NCI-H1105 treated with DMSO at 0.1 percent for 48 hours (cell line): ENCODE results near the gene UQCR11.

Experiments
- DNase-seq: peaks from one replicate; lab custom pipeline; 2025; lab: John Stamatoyannopoulos, UW

The UQCR11 gene

DNA sequence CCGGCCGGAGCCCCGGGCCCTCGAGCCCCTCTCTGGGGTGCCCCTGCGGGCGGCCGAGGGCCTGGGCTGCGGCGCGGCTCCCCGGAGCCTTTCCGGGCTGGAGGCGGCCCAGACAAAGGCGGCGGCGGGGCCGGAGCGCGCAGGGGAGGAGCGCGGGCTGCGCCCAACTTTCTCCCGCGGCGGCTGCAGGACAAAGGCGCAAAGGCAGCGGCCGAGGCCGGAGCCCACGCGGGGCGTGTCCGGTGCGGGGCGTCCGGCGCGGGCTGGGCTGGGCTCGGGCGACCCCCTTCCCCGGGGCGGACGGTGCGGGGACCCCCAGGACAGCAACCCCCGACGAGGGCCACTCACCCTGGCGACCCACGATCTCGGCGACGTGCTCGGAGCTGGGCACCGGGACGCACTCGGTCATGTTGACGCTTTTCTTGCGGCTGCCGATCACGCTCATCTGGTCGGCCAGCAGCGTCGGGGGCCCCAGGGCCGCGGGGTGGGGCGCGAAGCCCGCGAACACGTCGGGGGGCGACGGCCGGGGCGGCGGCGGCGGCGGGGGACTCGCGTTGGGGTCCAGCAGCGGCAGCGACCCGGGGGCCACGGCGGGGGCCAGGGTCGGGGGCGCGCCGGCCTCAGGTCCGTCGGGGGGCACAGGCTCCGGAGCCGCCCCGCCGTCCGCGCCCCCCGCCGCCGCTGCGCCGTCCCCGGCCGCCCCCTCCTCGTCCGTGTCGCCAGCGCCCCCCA, 38.0 kb downstream of the UQCR11 start:
- peak; percentile 13 for DNase-seq

DNA sequence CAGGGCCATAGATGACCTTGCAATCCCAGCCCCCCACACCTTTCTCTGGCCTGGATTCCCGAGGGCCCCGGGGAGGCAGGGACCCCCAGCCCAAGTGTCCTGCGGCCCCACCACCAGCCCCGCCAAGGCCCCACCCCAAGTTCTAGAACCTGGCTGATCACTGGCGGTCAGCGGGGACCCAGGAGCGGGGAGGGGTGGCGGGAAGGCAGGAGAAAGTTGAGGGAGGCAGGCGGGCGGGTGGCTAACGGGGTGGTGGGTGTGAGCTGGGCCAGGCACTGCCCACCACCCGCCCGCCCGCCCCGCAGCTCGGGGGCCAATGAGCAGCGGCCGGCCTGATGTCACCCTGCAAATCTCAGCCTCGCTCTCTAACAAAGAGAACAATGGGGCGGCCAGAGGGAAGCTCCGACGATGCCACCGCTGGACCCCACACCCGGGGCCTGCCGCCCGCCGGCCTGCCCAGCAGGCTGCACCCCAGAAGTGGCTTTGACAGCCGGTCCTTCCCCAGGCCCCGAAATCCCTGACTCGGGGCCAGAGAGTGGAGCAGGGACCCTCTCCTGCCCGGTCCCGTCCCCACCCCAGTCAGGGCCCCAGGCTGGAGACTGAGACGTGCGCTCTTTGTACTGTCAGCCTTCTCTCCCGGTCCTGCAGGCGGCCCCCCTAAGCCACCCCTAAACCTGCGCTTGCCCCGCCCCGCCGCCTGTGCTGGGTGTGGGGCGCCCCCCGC, 38.7 kb downstream of the UQCR11 start:
- DNase-seq, result peak; percentile 61

DNA sequence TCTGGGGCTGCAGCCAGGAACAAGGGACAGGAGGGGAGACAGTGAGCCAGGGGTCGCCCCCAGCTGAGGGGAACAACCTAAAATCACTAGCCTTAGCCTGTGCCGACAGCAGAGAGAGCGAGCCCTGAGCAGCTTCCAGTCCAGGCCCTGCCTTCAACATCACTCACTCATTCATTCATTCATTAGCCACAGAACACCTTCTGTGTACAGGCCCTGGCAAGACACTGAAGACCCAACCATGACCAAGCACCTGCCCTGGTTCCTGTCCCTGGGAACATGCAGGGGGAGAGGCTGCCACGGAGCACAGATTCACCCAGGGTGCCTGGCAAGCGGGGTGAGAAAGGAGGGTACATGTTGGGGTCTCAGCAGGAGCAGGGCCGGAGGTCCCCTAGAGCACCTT, 42.0 kb downstream of the UQCR11 start:
- no peak for DNase-seq

DNA sequence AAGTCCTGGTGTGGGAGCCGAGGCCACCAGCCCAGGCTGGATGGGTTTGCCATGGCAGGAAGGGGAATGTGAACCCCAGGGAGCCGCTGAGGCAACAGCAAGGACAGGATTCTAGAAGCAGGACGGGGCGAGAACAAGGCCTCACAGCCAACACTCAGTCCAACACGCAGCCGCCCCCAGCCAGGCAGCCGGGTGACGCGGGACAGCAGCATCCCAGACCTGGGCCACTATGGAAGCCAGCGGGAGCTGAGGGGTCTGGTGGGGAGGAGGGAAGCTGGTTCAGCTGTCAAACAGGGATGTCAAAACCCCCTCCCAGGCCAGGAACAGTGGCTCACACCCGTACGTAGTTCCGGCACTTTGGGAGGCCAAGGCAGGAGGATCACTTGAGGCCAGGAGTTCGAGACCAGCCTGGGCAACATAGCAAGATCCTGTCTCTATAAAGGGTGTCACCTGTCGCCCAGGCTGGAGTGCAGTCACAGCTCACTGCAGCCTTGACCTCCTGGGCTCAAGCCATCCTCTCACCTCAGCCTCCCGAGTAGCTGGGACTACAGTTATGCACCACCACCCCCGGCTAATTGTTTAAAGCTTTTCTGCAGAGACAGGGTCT, 43.9 kb downstream of the UQCR11 start:
- no peak for DNase-seq

DNA sequence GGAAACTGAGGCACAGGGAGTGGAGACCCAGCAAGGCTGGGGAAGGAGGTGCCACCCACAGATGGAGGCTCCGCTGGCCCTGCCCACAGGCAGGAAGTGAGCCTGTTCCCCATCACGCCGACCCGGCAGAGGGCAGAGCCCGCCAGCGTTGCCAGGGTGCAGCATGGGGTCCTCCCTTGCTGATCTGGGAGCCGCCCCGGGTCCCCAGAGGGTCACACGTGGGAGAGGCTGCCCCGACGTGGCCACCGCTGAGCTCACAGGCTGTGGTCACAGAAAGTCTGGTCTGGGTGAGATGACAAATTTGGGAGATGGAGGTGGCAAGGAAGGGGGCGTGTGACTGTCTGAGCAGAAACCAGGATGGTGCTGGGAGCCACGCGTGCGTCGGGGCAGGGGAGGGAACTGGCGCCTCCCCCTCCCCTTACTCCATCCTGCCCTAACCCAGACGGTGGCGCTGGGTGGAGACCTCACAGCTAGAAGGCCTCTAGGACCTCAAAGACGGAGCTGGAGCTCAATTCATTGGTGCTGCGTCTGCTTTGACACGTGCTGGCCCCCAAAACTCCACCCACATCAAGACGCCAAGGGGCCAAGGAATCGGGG, 44.9 kb downstream of the UQCR11 start:
- DNase-seq, result no peak

DNA sequence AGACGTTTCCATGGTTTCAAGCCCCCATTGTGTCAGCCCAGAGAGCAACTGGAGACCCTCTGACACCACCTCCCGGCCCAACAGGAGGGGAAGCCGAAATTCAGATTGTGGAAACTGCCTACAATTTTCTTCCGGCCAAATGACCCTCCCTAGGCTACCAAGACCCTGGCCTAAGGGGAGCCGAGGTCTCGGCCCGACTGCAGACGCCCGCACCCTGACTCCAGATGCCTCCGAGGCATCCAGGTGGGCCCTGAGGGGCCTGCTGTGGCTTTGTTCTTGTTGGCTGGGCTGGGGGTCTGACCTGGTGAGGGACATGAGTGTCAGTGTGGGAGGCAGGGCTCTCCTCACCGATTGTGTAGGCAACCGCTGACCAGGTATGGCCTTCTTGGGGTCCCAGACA, 46.7 kb downstream of the UQCR11 start:
- DNase-seq, result no peak

DNA sequence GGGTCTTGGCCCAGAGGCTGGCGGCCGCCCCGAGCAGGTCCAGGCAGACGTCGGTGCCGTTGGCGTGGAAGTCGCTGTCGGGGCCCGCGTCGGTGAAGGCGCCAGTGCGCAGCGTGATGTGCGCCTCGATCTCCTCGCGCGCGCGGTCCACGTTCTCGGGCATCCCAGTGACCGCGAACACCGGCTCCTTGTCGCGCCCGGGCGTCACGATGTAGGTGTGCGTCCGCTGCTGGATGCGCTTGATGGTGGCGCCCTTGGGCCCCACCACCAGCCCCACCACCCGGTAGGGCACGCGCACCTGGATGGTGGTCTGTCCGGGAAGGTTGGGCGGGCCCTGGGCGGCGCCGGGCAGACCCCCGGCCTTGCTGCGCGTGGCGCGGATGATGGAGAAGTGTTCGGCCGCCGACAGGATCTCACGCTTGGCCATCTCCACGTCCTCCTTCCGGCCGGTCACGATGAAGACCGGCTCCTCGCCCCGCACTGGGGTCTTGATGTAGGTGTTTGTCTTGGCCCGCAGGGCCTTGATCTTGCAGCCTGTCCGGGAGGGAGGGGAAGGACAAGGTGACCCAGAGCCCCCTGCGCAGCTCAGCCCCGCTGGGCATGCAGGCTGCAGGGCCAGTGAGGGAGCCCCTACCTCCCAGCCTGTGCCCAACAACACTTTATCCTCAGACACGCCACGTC, 48.7 kb downstream of the UQCR11 start:
- no peak for DNase-seq

DNA sequence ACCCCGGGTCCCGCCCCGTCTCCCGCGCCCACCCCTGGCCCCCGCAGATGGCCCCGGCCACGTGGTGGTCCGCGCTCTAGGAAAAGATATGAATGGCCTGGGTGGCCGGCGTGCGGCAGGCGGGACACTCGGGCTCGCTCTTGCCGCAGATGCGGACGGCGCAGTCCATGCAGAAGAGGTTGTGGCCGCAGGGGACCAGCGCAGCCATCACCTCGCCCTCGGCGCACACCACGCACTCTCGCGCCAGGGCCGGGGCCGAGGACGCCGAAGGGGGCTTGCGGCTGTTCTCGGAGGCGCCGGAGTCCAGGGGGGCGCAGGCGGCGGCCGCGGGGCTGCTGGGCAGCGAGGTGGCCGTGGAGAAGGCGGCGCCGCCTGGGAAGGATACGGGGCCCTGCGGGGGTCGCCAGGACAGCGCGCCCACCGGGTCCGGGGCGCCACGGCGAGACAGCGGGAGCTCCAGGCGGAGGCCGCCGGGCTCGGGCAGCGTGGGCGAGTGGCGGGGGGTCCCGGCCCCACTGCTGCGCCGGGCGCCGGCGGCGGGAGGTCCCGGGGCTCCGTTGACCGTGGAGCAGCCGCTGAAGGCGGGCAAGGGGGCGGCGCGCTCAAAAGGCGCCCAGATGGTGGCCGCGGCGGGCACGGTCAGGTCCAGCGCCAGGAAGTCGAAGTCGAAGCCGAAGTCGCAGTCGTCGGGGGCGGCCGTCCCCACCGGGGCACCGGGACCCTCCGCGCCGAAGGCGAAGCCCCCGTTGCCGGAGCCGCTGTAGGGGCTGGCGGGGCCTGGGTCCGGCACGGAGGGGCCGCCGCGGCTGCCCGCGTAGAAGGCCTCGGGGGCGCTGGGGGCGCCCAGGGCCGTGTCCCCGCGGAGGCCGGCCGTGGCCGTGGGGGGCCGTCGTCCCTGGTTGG, 49.5 kb downstream of the UQCR11 start:
- DNase-seq, result no peak

DNA sequence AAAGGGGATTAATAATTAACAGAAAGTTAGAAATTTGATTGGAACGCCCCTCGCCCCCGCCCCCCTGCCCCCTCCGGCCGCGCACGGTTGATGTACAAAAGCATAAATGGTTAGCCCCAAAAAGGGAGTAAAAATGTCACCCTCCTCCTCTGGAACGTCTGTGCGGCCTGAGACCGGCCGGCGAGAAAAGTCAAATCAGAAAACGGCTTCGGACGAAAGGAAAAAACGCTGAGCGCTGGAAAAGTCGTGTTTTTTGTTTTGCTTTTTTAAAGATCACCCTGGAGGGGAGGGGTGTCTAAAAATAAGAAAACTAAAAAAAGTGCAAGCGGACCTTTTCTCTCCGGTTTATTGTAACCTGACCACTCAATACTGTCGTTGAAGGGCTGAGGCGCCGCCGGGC, 50.3 kb downstream of the UQCR11 start:
- DNase-seq, result no peak

DNA sequence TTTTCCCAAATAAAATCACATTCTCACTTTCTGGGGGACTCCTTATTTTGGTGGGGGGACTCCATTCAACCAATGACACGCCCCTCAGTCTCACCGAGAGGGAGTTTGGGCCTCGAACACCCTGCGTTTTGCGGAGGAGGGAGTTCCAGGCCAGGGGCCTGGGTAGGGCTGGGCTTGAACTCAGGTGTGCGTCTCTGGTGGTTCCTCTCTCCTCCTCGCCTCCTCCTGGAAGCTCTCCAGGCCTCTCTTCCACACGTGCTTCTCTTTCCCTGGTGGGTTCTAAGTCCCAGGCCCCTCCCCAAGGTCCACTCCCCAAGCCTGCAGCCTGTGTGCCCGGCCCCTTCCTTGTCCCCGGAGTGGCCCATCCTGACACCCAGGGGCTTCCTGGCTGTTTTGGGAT, 51.8 kb downstream of the UQCR11 start:
- DNase-seq, result no peak

DNA sequence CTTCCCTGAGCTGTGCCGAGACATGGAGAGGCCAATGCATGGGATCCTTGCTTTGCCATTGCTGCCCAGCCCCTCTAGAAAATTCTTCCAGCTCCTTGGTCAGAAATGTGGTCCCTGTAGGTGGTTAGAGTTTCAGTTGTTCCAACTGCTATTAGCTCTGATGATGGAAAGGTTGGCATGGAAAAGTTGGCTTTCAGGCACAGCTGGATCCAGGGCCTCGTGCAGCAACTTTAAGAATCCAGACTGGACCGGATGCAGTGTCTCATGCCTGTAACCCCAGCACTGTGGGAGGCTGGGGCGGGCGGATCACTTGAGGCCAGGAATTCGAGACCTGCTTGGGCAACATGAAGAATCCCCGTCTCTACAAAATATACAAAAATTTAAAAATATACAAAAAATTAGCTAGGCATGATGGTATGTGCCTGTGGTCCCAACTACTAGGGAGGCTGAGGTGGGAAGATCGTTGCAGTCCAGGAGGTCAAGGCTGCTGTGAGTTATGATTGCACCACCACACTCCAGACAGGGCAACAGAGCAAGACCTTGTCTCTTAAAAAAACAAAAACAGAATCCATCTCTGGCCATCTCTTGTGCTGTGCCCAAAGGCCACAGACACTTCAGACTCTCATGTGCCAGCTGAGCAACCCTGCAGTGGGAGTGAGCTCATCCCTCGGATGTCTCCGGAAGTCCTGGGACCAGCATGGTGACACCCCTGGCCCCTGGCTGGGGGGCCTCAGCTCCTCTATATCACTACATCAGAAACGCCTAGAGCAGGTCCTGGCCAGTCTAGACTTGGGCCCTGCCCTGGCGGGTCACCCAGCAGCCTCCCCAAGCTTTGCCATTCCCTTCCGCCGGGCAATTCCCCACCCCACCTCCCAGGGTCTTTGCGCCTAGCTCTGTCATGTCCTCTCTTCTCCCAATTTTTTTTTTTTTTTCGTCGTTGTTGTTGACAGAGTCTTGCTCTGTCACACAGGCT, 53.9 kb downstream of the UQCR11 start:
- DNase-seq, result no peak

DNA sequence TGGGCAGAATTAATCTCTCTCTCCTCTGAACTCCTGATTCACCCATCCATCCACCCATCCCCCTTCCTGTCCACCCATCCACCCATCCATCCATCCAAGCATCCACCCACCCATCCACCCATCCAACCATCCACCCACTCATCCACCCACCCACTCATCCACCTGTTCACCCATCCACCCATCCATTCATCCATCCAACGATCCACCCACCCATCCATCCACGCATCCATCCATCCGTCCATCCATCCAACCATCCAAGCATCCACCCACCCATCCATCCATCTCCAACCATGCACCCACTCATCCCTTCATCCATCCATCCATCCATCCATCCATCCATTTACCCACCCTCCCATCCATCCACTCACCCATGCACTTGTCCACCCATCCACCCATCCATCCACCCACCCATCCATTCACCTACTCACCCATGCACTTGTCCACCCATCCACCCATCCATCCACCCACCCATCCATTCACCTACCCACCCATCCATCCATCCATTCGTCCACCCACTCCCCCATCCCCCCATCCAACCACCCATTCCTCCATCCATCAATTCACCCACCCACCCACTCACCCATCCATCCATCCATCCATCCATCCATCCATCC, 55.8 kb downstream of the UQCR11 start:
- DNase-seq, result no peak
